Measurements from ENCODE around the gene MYL6.

GRCh38 chr12:56205445-56205844, 47.3 kb downstream of the MYL6 start:
- TF ChIP-seq REST (IDR thresholded peaks at IDR 0.05; ENCODE audit: insufficient read depth in 1 of 2, low read depth in 2 of 2, low read length in 2 of 2) (no peak), TAF1 (IDR thresholded peaks at IDR 0.05; ENCODE audit: borderline replicate concordance, insufficient read depth, low read length) (no peak)

Data from PFSK-1 (cell line).